Suprapubic skin (tissue), 4 donors: Measurements from ENCODE around the gene ARHGAP18. TPM values are rescaled to one million over a fixed set of nuclear protein-coding genes. Genes with fewer than 3 reads are reported as not detected.

Experiments
- DNase-seq, 2 donors: peaks; one replicate each; pipeline ENCODE4 v3.0.0-alpha.2; 2019; ENCODE audit warnings: low spot score in 2 of 2
- H3K27ac ChIP-seq: fragments of 200-600 bp; sonication (generic); one replicate; pipeline ENCODE4 v1.5.1; 2019
- H3K27me3 ChIP-seq: fragments of 200-600 bp; sonication (generic); one replicate; pipeline ENCODE4 v1.5.1; 2019
- H3K36me3 ChIP-seq: fragments of 200-600 bp; sonication (generic); one replicate; pipeline ENCODE4 v1.5.1; 2019
- H3K4me1 ChIP-seq: fragments of 200-600 bp; sonication (generic); one replicate; pipeline ENCODE4 v1.5.1; 2019
- H3K4me3 ChIP-seq: fragments of 200-600 bp; sonication (generic); one replicate; pipeline ENCODE4 v1.5.1; 2019; ENCODE audit warnings: mild to moderate bottlenecking
- H3K9me3 ChIP-seq: fragments of 200-600 bp; sonication (generic); one replicate; pipeline ENCODE4 v1.5.1; 2019
- EP300 ChIP-seq: sonication (generic); formaldehyde crosslinking; IDR thresholded peaks from one replicate; pipeline ENCODE4 v1.6.1; 2017; ENCODE audit warnings: antibody characterized with exemption
- POLR2A ChIP-seq, 2 donors: fragments of 450-650 bp; IDR thresholded peaks; one replicate each; pipeline ENCODE4 v1.6.1; 2017; ENCODE audit warnings: antibody characterized with exemption in 2 of 2, mild to moderate bottlenecking in 2 of 2, moderate library complexity in 2 of 2
- POLR2AphosphoS5 ChIP-seq, 3 donors: sonication (generic); formaldehyde crosslinking; IDR thresholded peaks; one replicate each; pipeline ENCODE4 v1.6.1; 2017; ENCODE audit warnings: antibody characterized with exemption in 3 of 3
- WGBS: methylation state at CpG from one replicate; pipeline ENCODE4 v1.1.5; 2018; 5-methylcytosine and 5-hydroxymethylcytosine counted together
- total RNA-seq, 4 donors: library from RNA; depleted of rRNA; stranded (reverse); fragments of >200 nt; gene quantifications; one replicate each; pipeline ENCODE4 v1.1.0, GENCODE V29; 2016
- TF ChIP-seq, protein P1 (sequence below), 2 donors: fragments of 200-600 bp in 1 of 2; fragments of 450-650 bp in 1 of 2; sonication (generic) in 1 of 2; IDR thresholded peaks; one replicate each; pipeline ENCODE4 v1.5.1; 2016 to 2019; ENCODE audit warnings: antibody characterized with exemption in 2 of 2, mild to moderate bottlenecking in 1 of 2, moderate library complexity in 1 of 2

The ARHGAP18 gene
- total RNA-seq, 4 donors from 2014 or later, result 7.1 to 14.2 (median 11.0) TPM

DNA sequence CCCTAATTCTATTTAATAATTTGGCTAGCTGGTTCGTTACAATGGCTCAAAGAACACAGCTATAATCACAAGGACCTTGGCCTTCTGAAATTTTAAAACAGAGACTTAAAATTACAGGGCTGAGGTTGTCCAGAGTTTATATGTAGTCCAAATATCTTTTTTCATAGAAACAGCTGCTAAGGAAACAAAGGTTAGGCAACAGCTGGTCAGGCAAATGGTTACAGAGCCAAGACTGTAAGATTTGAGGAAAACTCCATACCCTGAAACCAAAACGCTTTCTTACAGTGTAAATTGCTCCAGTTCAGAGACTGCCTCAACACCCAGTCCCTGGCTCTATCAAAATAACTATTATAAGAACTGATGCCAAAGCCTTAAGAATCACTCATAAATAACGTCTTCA, 9.7 kb upstream of the ARHGAP18 start:
- no peaks in the 10 kb centered on the region for H3K27me3 ChIP-seq
- H3K9me3 ChIP-seq, result no peaks in the 10 kb centered on the region
- 58% methylated on average over 3 of the region's 3 CpGs for WGBS

DNA sequence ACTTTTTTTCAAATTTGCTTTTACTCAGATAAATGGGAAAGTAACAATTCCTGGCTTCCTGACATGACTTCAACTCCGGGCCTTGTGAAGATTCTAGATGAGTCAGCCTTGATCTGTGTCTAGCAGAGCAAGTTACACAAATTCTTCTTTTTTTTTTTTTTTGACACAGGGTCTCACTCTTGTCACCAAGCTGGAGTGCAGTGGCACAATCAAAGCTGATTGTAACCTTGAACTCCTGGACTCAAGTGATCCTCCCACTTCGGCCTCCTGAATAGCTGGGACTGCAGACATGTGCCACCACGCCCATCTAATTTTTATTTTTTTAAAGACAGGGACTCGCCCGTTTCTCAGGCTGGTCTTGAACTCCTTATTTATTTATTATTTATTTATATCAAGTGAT, 7.3 kb upstream of the ARHGAP18 start:
- WGBS, result 53% methylated on average over 5 of the region's 5 CpGs
- Histone ChIP-seq H3K27ac (no peak overlapping the region), H3K27me3 (no peaks in the 10 kb centered on the region), H3K4me1 (peaks cover 5% of the 10 kb centered on the region), H3K9me3 (no peaks in the 10 kb centered on the region), H3K36me3 (no peaks in the 10 kb centered on the region), H3K4me3 (no peak overlapping the region)
- TF ChIP-seq POLR2A (IDR thresholded peaks at IDR 0.05) (no peak), POLR2AphosphoS5 (IDR thresholded peaks at IDR 0.05) (no peak), EP300 (no peak)
- TF ChIP-seq, protein P1, sequence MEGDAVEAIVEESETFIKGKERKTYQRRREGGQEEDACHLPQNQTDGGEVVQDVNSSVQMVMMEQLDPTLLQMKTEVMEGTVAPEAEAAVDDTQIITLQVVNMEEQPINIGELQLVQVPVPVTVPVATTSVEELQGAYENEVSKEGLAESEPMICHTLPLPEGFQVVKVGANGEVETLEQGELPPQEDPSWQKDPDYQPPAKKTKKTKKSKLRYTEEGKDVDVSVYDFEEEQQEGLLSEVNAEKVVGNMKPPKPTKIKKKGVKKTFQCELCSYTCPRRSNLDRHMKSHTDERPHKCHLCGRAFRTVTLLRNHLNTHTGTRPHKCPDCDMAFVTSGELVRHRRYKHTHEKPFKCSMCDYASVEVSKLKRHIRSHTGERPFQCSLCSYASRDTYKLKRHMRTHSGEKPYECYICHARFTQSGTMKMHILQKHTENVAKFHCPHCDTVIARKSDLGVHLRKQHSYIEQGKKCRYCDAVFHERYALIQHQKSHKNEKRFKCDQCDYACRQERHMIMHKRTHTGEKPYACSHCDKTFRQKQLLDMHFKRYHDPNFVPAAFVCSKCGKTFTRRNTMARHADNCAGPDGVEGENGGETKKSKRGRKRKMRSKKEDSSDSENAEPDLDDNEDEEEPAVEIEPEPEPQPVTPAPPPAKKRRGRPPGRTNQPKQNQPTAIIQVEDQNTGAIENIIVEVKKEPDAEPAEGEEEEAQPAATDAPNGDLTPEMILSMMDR (IDR thresholded peaks at IDR 0.05), result no peak
- no peak for DNase-seq

More for the DNA sequence above, 9.7 kb upstream of the ARHGAP18 start:
- DNase-seq, result no peak
- TF ChIP-seq POLR2A (IDR thresholded peaks at IDR 0.05), result no peak
- TF ChIP-seq POLR2AphosphoS5 (IDR thresholded peaks at IDR 0.05), result no peak
- no peak for TF ChIP-seq EP300
- TF ChIP-seq, protein P1 (IDR thresholded peaks at IDR 0.05), result no peak
- no peak overlapping the region for H3K27ac ChIP-seq
- H3K36me3 ChIP-seq, result no peaks in the 10 kb centered on the region
- peaks cover 5% of the 10 kb centered on the region for H3K4me1 ChIP-seq
- H3K4me3 ChIP-seq, result no peak overlapping the region

DNA sequence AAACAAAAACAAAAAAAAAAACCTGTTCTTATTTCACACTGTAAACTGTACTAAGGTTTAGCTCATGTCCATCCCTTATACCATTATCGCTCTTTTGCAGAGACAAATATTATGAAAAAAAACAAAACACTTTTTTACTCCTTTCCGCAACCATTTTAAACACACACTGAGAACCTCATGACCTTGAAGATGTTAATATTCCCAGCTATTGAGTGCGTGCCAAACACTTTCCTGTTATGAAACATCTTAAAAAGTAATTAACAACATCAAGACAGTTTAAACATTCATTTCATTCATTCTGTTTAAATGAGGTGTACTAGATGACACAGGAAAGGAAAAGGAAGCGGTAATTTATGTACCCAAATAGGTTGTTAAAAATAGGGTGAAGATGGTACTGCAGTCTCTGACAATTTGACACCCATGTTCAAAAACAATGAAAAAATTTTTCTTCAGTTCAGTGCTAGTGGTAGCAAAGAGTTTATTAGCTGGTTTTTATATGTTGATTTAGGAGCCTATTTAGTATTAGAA, 3.9 kb upstream of the ARHGAP18 start:
- TF ChIP-seq, protein P1 (IDR thresholded peaks at IDR 0.05), result no peak
- TF ChIP-seq POLR2AphosphoS5 (IDR thresholded peaks at IDR 0.05), result no peak
- no peak for TF ChIP-seq EP300
- TF ChIP-seq POLR2A (IDR thresholded peaks at IDR 0.05), result no peak
- H3K9me3 ChIP-seq, result no peaks in the 10 kb centered on the region
- no peak overlapping the region for H3K4me3 ChIP-seq
- WGBS, result 80% methylated on average over 4 of the region's 4 CpGs
- H3K27ac ChIP-seq, result no peak overlapping the region
- H3K4me1 ChIP-seq, result peaks cover 22% of the 10 kb centered on the region
- H3K27me3 ChIP-seq, result no peaks in the 10 kb centered on the region
- DNase-seq, result no peak
- H3K36me3 ChIP-seq, result no peaks in the 10 kb centered on the region

DNA sequence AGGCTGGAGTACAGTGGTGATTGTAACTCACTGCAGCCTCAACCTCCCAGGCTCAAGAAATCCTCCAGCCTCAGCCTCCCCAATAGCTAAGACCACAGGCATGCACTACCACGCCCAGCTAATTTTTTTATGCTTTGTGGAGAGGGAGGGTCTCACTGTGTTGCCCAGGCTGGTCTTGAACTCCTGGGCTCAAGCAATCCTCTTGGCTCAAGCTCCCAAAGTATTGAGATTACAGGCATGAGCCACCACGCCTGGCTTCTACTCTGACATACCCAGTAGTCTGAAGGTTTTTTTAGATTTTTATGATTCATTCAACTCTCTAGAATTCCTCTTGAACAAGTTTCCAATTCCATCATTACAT, 1.3 kb upstream of the ARHGAP18 start:
- no peak overlapping the region for H3K4me3 ChIP-seq
- TF ChIP-seq, protein P1 (IDR thresholded peaks at IDR 0.05), result no peak
- TF ChIP-seq EP300 (no peak), POLR2A (IDR thresholded peaks at IDR 0.05) (no peak), POLR2AphosphoS5 (IDR thresholded peaks at IDR 0.05) (no peak)
- 90% methylated on average over 2 of the region's 2 CpGs for WGBS

DNA sequence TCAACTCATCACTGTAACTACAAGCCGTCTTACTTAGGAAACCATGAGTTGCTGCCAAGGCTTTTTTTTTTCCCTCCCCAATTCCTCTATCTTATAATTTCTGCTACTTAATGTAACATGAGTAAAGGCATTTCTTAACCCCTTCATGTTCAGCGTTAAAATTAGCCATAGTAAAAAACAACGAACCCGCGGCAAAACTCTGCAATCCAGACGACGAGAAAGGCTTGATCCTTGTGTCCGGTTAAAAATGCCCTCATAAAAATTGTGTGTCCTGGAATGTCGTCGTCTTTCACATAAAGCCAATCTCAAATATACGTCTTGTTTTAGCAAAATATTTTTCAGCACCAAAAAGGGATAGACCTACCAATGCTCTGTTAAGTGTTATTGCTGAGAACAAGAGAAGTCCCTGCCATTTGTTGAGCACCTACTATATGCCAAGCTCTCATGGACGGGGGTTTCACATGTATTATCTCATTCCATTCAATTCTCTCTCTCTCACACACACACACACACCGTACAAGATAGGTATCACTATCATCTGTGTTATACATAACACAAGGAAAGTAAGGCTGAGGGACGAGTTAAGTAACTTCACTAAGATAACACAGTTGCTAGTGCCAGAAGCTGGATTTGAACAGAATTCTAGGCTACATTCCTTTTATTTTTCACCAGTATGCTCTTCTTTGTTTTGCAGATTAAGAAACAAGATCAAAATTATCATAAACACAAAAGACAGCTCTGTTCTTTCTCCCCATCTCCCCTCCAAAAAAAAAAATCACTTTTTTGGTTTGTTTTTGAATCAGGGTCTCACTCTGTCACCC, 683 bp upstream of the ARHGAP18 start:
- no peaks in the 10 kb centered on the region for H3K27me3 ChIP-seq
- peaks cover 34% of the 10 kb centered on the region for H3K4me1 ChIP-seq
- peak overlapping the region; percentile 85 for H3K27ac ChIP-seq
- DNase-seq, result no peak
- H3K4me3 ChIP-seq, result peak overlapping the region; percentile 63
- WGBS, result 29% methylated on average over 14 of the region's 14 CpGs
- H3K36me3 ChIP-seq, result no peaks in the 10 kb centered on the region
- no peaks in the 10 kb centered on the region for H3K9me3 ChIP-seq
- TF ChIP-seq, protein P1 (IDR thresholded peaks at IDR 0.05), result no peak
- TF ChIP-seq EP300, result no peak

More for the DNA sequence above, 1.3 kb upstream of the ARHGAP18 start:
- no peaks in the 10 kb centered on the region for H3K27me3 ChIP-seq
- H3K36me3 ChIP-seq, result no peaks in the 10 kb centered on the region
- H3K9me3 ChIP-seq, result no peaks in the 10 kb centered on the region
- DNase-seq, result no peak
- H3K27ac ChIP-seq, result no peak overlapping the region
- peaks cover 34% of the 10 kb centered on the region for H3K4me1 ChIP-seq
